ENCODE measurements around the gene TNRC6C.

TNRC6C gene

GRCh38 chr17:78082988-78083387 is 124.5 kb downstream of the TNRC6C start:
- no peak for DNase-seq (ENCODE audit: low read depth)

- DNase-seq (ENCODE audit: low read depth), result no peak
Observed at GRCh38 chr17:78086740-78087139, 128.2 kb downstream of the TNRC6C start.

GRCh38 chr17:78088529-78088928 is 130.0 kb downstream of the TNRC6C start:
- DNase-seq (ENCODE audit: low read depth), result no peak

- DNase-seq (ENCODE audit: low read depth), result no peak
Observed at GRCh38 chr17:78089576-78090281, 131.2 kb downstream of the TNRC6C start.

GRCh38 chr17:78092794-78093324 is 134.4 kb downstream of the TNRC6C start:
- DNase-seq (ENCODE audit: low read depth), result no peak

GRCh38 chr17:78095035-78095434 is 136.5 kb downstream of the TNRC6C start:
- no peak for DNase-seq (ENCODE audit: low read depth)

GRCh38 chr17:78096093-78096492 is 137.6 kb downstream of the TNRC6C start:
- no peak for DNase-seq (ENCODE audit: low read depth)

- DNase-seq (ENCODE audit: low read depth), result no peak
Observed at GRCh38 chr17:78101112-78101511, 142.6 kb downstream of the TNRC6C start.

GRCh38 chr17:78101542-78101941 is 143.0 kb downstream of the TNRC6C start:
- no peak for DNase-seq (ENCODE audit: low read depth)

GRCh38 chr17:78103311-78103710 is 144.8 kb downstream of the TNRC6C start:
- DNase-seq (ENCODE audit: low read depth), result no peak

GRCh38 chr17:78104540-78104941 is 146.0 kb downstream of the TNRC6C start:
- DNase-seq (ENCODE audit: low read depth), result no peak

- DNase-seq (ENCODE audit: low read depth), result no peak
Observed at GRCh38 chr17:78105101-78105500, 146.6 kb downstream of the TNRC6C start.

- no peak for DNase-seq (ENCODE audit: low read depth)
Observed at GRCh38 chr17:78105551-78105950, 147.0 kb downstream of the TNRC6C start.

- DNase-seq (ENCODE audit: low read depth), result no peak
Observed at GRCh38 chr17:78106211-78106610, 147.7 kb downstream of the TNRC6C start.

- no peak for DNase-seq (ENCODE audit: low read depth)
Observed at GRCh38 chr17:78107457-78107856, 149.0 kb downstream of the TNRC6C start.

- no peak for DNase-seq (ENCODE audit: low read depth)
Observed at GRCh38 chr17:78107976-78108725, 149.6 kb downstream of the TNRC6C start.

- DNase-seq (ENCODE audit: low read depth), result no peak
Observed at GRCh38 chr17:78108726-78109488, 150.4 kb downstream of the TNRC6C start.

GRCh38 chr17:78109489-78109761 is 150.9 kb downstream of the TNRC6C start:
- no peak for DNase-seq (ENCODE audit: low read depth)

- no peak for DNase-seq (ENCODE audit: low read depth)
Observed at GRCh38 chr17:78110363-78111015, 152.0 kb downstream of the TNRC6C start.

- no peak for DNase-seq (ENCODE audit: low read depth)
Observed at GRCh38 chr17:78111016-78111726, 152.7 kb downstream of the TNRC6C start.

- DNase-seq (ENCODE audit: low read depth), result no peak
Observed at GRCh38 chr17:78111727-78112517, 153.4 kb downstream of the TNRC6C start.
